ENCODE measurements around the gene L3MBTL4.

DNA sequence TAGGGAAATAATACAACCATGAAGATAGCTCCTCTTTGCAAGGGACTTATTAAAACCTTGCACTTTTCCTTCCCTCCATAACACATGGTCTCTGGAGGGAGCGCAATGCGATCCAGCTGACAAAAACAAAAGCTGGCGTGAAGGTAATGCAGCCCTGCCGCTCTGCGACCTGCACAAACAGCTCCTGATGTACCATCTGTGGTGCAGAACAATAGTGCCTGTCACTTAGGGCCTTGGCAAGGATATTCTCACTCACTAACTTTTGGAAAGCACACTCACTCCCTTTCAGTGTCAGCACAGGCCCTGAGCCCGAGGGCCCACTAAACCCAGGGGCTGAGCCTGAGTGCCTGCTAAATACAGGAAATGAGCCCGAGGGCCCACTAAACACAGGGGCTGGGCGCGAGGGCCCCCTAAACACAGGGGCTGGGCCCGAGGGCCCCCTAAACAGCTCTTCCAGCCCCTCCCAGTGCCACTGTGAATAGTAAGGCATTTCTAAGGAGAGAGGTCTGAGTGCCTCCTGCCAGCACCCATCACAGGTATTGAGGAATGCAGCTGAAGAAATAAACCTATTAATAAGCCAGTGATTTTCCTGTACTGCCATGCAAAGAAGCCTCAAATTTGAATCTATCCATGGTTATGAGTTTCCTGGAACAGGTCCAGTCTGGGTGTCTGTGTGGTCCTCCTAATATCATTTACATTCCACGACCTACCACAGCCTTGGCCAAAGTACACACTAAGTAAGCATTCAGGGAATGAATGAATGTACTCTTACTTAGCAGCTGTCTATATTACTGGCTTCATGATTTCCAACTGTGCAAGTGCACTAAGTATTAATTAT is 9.3 kb downstream of the L3MBTL4 start:
- no peak for TF ChIP-seq EZH2 (IDR thresholded peaks at IDR 0.05; ENCODE audit: borderline replicate concordance)
- TF ChIP-seq, protein P1, sequence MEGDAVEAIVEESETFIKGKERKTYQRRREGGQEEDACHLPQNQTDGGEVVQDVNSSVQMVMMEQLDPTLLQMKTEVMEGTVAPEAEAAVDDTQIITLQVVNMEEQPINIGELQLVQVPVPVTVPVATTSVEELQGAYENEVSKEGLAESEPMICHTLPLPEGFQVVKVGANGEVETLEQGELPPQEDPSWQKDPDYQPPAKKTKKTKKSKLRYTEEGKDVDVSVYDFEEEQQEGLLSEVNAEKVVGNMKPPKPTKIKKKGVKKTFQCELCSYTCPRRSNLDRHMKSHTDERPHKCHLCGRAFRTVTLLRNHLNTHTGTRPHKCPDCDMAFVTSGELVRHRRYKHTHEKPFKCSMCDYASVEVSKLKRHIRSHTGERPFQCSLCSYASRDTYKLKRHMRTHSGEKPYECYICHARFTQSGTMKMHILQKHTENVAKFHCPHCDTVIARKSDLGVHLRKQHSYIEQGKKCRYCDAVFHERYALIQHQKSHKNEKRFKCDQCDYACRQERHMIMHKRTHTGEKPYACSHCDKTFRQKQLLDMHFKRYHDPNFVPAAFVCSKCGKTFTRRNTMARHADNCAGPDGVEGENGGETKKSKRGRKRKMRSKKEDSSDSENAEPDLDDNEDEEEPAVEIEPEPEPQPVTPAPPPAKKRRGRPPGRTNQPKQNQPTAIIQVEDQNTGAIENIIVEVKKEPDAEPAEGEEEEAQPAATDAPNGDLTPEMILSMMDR (IDR thresholded peaks at IDR 0.05; ENCODE audit: poor library complexity), result no peak

Data from hepatocyte (in vitro differentiated cells).